H1 (cell line): ENCODE data around the gene TANC1. TPM values are rescaled to one million over a fixed set of nuclear protein-coding genes. Genes with fewer than 3 reads are reported as not detected.

Experiments used
- CTCF ChIA-PET: fragments of 300-600 bp; sonication (Branson Sonifier 250); formaldehyde crosslinking; loops from one replicate; lab custom pipeline; 2021; ENCODE audit not compliant: partially characterized antibody; lab: Charles Lee
- POLR2A ChIA-PET: fragments of 300-600 bp; sonication (Branson Sonifier 250); formaldehyde crosslinking; loops from one replicate; lab custom pipeline; 2021; ENCODE audit warnings: inconsistent platforms; ENCODE audit not compliant: partially characterized antibody; lab: Charles Lee
- DNase-seq, 2 experiments: peaks; one replicate each; pipeline versions ENCODE4 v3.0.0 to v3.0.0-alpha.2; 2010 to 2022; ENCODE audit warnings: low spot score in 2 of 2, low read depth in 1 of 2, mixed read lengths in 1 of 2
- FAIRE-seq: peaks from 2 replicates; lab custom pipeline; 2011; peaks lifted over from hg19 to GRCh38; lab: Jason Lieb, UNC
- H2AFZ ChIP-seq: 2 replicates; pipeline ENCODE4 v1.8.1; 2012; ENCODE audit warnings: low read length, inconsistent platforms
- H2AK5ac ChIP-seq: 2 replicates; pipeline ENCODE4 v1.6.1; 2013; ENCODE audit warnings: low read depth, low read length
- H2BK120ac ChIP-seq: replicated peaks from 2 replicates; pipeline ENCODE3; 2013; ENCODE audit warnings: low read depth, low read length, inconsistent platforms
- H2BK12ac ChIP-seq: 2 replicates; pipeline ENCODE4 v1.6.1; 2013; ENCODE audit warnings: low read depth, low read length
- H2BK15ac ChIP-seq: 2 replicates; pipeline ENCODE4 v1.6.1; 2013; ENCODE audit warnings: low read length
- H2BK20ac ChIP-seq: 2 replicates; pipeline ENCODE4 v1.6.1; 2013; ENCODE audit warnings: low read length
- H2BK5ac ChIP-seq: 2 replicates; pipeline ENCODE4 v1.6.1; 2013; ENCODE audit warnings: low read depth, low read length
- H3K14ac ChIP-seq: 2 replicates; pipeline ENCODE4 v1.6.1; 2013; ENCODE audit warnings: inconsistent platforms; ENCODE audit not compliant: insufficient read length
- H3K18ac ChIP-seq: 2 replicates; pipeline ENCODE4 v1.6.1; 2013; ENCODE audit warnings: low read length; ENCODE audit errors: extremely low read depth
- H3K23ac ChIP-seq: 2 replicates; pipeline ENCODE4 v1.6.1; 2013; ENCODE audit warnings: inconsistent platforms; ENCODE audit not compliant: insufficient read length
- H3K23me2 ChIP-seq: 2 replicates; pipeline ENCODE4 v1.6.1; 2013; ENCODE audit warnings: low read depth, low read length
- H3K27ac ChIP-seq: 2 replicates; pipeline ENCODE4 v1.6.1; 2011; ENCODE audit warnings: low read depth, low read length, inconsistent platforms
- H3K27me3 ChIP-seq, 4 experiments: replicated peaks in 1 of 4; 1 replicate in 1 of 4; 2 replicates in 3 of 4; pipeline versions ENCODE4 v1.6.1 to v1.8.1; 2011 to 2013; ENCODE audit warnings: low read length in 3 of 4, mild to moderate bottlenecking in 3 of 4, inconsistent platforms in 2 of 4, mixed read lengths in 2 of 4, moderate library complexity in 1 of 4; ENCODE audit not compliant: control insufficient read depth in 3 of 4, insufficient read depth in 3 of 4; ENCODE audit errors: extremely low read depth in 1 of 4
- H3K36me3 ChIP-seq, 4 experiments: 2 replicates each; pipeline versions ENCODE4 v1.6.1 to v1.8.1; 2011 to 2013; ENCODE audit warnings: mild to moderate bottlenecking in 4 of 4, low read length in 3 of 4, moderate library complexity in 2 of 4, control low read depth in 1 of 4, inconsistent platforms in 1 of 4; ENCODE audit not compliant: insufficient read depth in 4 of 4, control insufficient read depth in 2 of 4
- H3K4ac ChIP-seq: replicated peaks from 2 replicates; pipeline ENCODE3; 2013; ENCODE audit warnings: low read length, low read depth, mixed read lengths, inconsistent platforms; ENCODE audit not compliant: insufficient read length
- H3K4me1 ChIP-seq, 4 experiments: replicated peaks in 1 of 4; 1 replicate in 1 of 4; 2 replicates in 3 of 4; pipeline versions ENCODE4 v1.6.1 to v1.8.1; 2011 to 2013; ENCODE audit warnings: low read length in 3 of 4, inconsistent platforms in 2 of 4, mixed read lengths in 1 of 4; ENCODE audit not compliant: insufficient read depth in 4 of 4, control insufficient read depth in 3 of 4
- H3K4me2 ChIP-seq, 2 experiments: 2 replicates each; pipeline versions ENCODE4 v1.6.1 to v1.8.1; 2011 to 2013; ENCODE audit warnings: low read depth in 2 of 2, low read length in 2 of 2, control low read depth in 1 of 2, inconsistent platforms in 1 of 2, mild to moderate bottlenecking in 1 of 2; ENCODE audit not compliant: insufficient read depth in 1 of 2
- H3K4me3 ChIP-seq, 4 experiments: fragments of 200-600, 300-600 bp in 1 of 4; sonication (generic), shearing (Covaris generic), sonication (Bioruptor Twin) in 1 of 4; 2 replicates each; pipeline versions ENCODE4 v1.5.1 to v1.8.1; 2011 to 2016; ENCODE audit warnings: low read length in 4 of 4, low read depth in 3 of 4, control low read depth in 2 of 4, inconsistent platforms in 2 of 4, mild to moderate bottlenecking in 2 of 4, mixed read lengths in 1 of 4, moderate library complexity in 1 of 4; ENCODE audit not compliant: insufficient read depth in 2 of 4; ENCODE audit errors: extremely low read depth in 1 of 4
- H3K56ac ChIP-seq: replicated peaks from 2 replicates; pipeline ENCODE3; 2013; ENCODE audit warnings: low read depth, mild to moderate bottlenecking, mixed read lengths, low read length, inconsistent platforms; ENCODE audit not compliant: insufficient read length
- H3K79me1 ChIP-seq: 2 replicates; pipeline ENCODE4 v1.6.1; 2013; ENCODE audit warnings: low read depth, low read length, control low read depth
- H3K79me2 ChIP-seq, 2 experiments: 2 replicates each; pipeline versions ENCODE4 v1.6.1 to v1.8.1; 2012 to 2013; ENCODE audit warnings: low read length in 2 of 2, mild to moderate bottlenecking in 2 of 2, inconsistent platforms in 1 of 2; ENCODE audit not compliant: insufficient read depth in 2 of 2, control insufficient read depth in 1 of 2
- H3K9ac ChIP-seq, 4 experiments: replicated peaks in 1 of 4; 1 replicate in 1 of 4; 2 replicates in 3 of 4; pipeline versions ENCODE4 v1.6.1 to v1.8.1; 2011 to 2013; ENCODE audit warnings: low read depth in 3 of 4, low read length in 3 of 4, control low read depth in 2 of 4, mild to moderate bottlenecking in 2 of 4, moderate library complexity in 2 of 4, inconsistent platforms in 1 of 4; ENCODE audit errors: extremely low read depth in 1 of 4
- H3K9me3 ChIP-seq, 2 experiments: 2 replicates each; pipeline versions ENCODE4 v1.6.1 to v1.8.1; 2012 to 2013; ENCODE audit warnings: mild to moderate bottlenecking in 2 of 2, moderate library complexity in 2 of 2, control low read depth in 1 of 2, inconsistent platforms in 1 of 2, low read depth in 1 of 2, low read length in 1 of 2, mixed read lengths in 1 of 2; ENCODE audit not compliant: insufficient read depth in 2 of 2
- H4K20me1 ChIP-seq, 2 experiments: replicated peaks in 1 of 2; 2 replicates each; pipeline versions ENCODE3 to v1.8.1; 2011 to 2013; ENCODE audit warnings: inconsistent platforms in 2 of 2, low read length in 2 of 2, mild to moderate bottlenecking in 1 of 2; ENCODE audit not compliant: insufficient read depth in 2 of 2, control insufficient read depth in 1 of 2
- H4K5ac ChIP-seq: 2 replicates; pipeline ENCODE4 v1.6.1; 2013; ENCODE audit warnings: low read length, low read depth, mixed read lengths, inconsistent platforms; ENCODE audit not compliant: insufficient read length
- H4K8ac ChIP-seq: 2 replicates; pipeline ENCODE4 v1.8.0; 2013; ENCODE audit warnings: mild to moderate bottlenecking, moderate library complexity, low read length, inconsistent platforms; ENCODE audit not compliant: insufficient read depth; ENCODE audit errors: extremely low read depth
- H4K91ac ChIP-seq: replicated peaks from 2 replicates; pipeline ENCODE3; 2013; ENCODE audit warnings: low read length, mixed read lengths, inconsistent platforms; ENCODE audit not compliant: insufficient read length
- HDAC6 ChIP-seq: IDR thresholded peaks from one replicate; pipeline ENCODE4 v1.7.1; 2012; ENCODE audit warnings: low read depth, mild to moderate bottlenecking, inconsistent platforms, low read length, moderate library complexity
- JUND ChIP-seq: IDR thresholded peaks from 2 replicates; pipeline ENCODE4 v1.6.1; 2011; ENCODE audit warnings: mild to moderate bottlenecking, improper control_type of control experiment, low read length
- TAF1 ChIP-seq: IDR thresholded peaks from 2 replicates; pipeline ENCODE4 v1.6.1; 2011; ENCODE audit warnings: mild to moderate bottlenecking, low read depth, low read length
- WGBS, 2 experiments: shearing (Covaris generic) in 1 of 2; methylation state at CpG; one replicate each; pipeline versions ENCODE4 v1.1.6 to v1.1.7; 2013 to 2015; ENCODE audit warnings: low lambda C conversion rate in 2 of 2, mixed read lengths in 2 of 2, inconsistent platforms in 1 of 2, low coverage in 1 of 2, missing lambda C conversion rate in 1 of 2; ENCODE audit not compliant: insufficient replicate concordance in 2 of 2, insufficient coverage in 1 of 2, insufficient read length in 1 of 2; ENCODE audit errors: extremely low coverage in 1 of 2, missing lambda C conversion rate in 1 of 2; 5-methylcytosine and 5-hydroxymethylcytosine counted together
- polyA plus RNA-seq, 7 experiments: library from polyadenylated mRNA; depleted of rRNA in 3 of 7; stranded (reverse) in 5 of 7; unstranded in 2 of 7; fragments of >200 nt in 5 of 7; fragments of 200-250 nt in 2 of 7; gene quantifications; 1 replicate in 5 of 7; 2 replicates in 1 of 7; 4 replicates in 1 of 7; pipeline versions ENCODE4 v1.2.1 to v1.2.3, GENCODE V29; 2011 to 2013; ENCODE audit warnings: missing spikeins in 2 of 7, mixed read lengths in 2 of 7
- total RNA-seq: library from RNA; stranded (reverse); fragmentation: NEBNext Ultra II Directional; extraction: Animal tissue kit (Norgen Biotek cat#: 25700); gene quantifications from 2 replicates; pipeline ENCODE4 v1.2.1, GENCODE V29; 2021
- TF ChIP-seq, protein P1 (sequence below): IDR thresholded peaks from 2 replicates; pipeline ENCODE4 v1.6.1; 2012; ENCODE audit warnings: low read length, inconsistent platforms

The TANC1 gene
- total and polyA plus RNA-seq, 2 of the 8 experiments (the other 6 are each of a cell fraction or from before 2014, with no cell fraction given): 4.1 to 7.6 TPM

DNA sequence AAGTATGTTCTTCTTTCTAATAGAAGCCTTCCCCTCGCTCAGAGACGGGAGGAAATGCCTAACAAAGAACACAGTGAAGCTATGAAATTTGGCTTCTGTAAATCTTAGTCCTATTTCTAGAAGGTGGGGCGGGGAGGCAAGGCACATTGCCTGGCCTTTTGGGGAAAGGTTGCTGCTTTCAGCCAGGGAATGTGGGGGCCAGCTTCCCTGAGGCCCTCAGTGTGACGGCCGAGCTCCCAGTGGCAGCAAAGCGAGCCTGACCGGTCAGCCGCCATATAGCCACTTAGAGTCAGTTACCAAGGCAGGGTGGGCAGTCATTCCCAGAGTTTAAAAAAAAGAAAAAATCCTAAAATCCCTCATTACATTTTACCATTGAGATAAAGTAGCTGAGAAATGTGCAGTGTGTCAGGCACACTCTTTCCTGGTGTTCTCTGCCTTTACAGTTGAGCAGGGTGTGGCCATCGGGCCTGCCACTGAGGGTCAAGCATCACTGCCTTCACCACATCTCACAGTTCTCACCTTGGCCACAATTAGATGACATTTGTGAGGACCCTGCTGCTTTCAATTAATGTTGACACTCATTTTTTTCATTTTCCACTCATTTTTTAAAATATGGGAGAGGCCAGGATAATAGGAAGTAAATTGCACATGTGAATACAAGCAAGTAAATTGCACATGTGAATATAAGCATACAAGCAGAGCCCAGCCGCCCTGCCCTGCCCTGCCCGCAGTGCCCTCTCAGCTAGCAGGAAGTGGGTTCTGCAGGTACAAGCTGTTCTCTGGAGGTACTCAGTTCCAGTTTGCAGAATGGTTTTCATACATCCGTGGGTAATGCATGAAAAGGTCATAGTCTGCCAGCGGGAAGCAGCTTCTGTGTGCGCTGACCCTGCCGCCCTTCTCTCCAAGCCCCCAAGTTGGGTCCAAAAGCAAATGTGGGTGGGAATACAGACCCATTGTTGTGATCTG lies 241.2 kb downstream of the TANC1 start:
- no peak for DNase-seq
- TF ChIP-seq, protein P1, sequence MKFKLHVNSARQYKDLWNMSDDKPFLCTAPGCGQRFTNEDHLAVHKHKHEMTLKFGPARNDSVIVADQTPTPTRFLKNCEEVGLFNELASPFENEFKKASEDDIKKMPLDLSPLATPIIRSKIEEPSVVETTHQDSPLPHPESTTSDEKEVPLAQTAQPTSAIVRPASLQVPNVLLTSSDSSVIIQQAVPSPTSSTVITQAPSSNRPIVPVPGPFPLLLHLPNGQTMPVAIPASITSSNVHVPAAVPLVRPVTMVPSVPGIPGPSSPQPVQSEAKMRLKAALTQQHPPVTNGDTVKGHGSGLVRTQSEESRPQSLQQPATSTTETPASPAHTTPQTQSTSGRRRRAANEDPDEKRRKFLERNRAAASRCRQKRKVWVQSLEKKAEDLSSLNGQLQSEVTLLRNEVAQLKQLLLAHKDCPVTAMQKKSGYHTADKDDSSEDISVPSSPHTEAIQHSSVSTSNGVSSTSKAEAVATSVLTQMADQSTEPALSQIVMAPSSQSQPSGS: no peak
- TF ChIP-seq HDAC6 (no peak), TAF1 (no peak), JUND (no peak)
- TF ChIP-seq, all 59 proteins: peak for 0
- Histone ChIP-seq H4K8ac (no peak overlapping the region), H4K20me1 (peaks cover 11% of the 10 kb centered on the region in 2 experiments), H3K9ac (no peak overlapping the region), H3K9me3 (no peaks in the 10 kb centered on the region), H2AK5ac (no peak overlapping the region), H4K5ac (no peak overlapping the region), H2BK15ac (no peak overlapping the region), H3K27me3 (peaks cover 33 to 48% (median 42%) of the 10 kb centered on the region in 4 experiments), H3K4me3 (no peak overlapping the region), H3K4ac (no peak overlapping the region), H2BK12ac (no peak overlapping the region), H2BK20ac (no peak overlapping the region), H3K14ac (no peak overlapping the region), H3K18ac (no peak overlapping the region), H3K36me3 (no peaks in the 10 kb centered on the region), H3K79me2 (no peaks in the 10 kb centered on the region), H3K79me1 (no peaks in the 10 kb centered on the region), H3K23ac (no peak overlapping the region), H4K91ac (no peak overlapping the region), H3K4me1 (peaks cover 4 to 13% (median 8%) of the 10 kb centered on the region in 4 experiments; a peak in 6 of 7 replicates), H3K27ac (no peak overlapping the region), H2BK5ac (no peak overlapping the region), H3K4me2 (no peak overlapping the region), H3K56ac (no peak overlapping the region), H2AFZ (no peak overlapping the region), H2BK120ac (no peak overlapping the region), H3K23me2 (no peaks in the 10 kb centered on the region)
- POLR2A ChIA-PET: no interaction called here
- FAIRE-seq: no peak
- CTCF ChIA-PET: interaction anchor here (0.7 to 2.4 kb wide), 10 partner anchors 10 to 91 kb away, joined by 3 to 8 read pairs (median 3); no protein-coding TSS in a partner anchor
- WGBS, 2 experiments: 89% methylated on average over 15 of the region's 15 CpGs; no CpG with 5 or more reads in 1 of the 2 experiments
